Measurements from ENCODE around the gene F5.

Gene F5

GRCh38 chr1:169586395-169587255 is at the start of gene F5:
Gene F5 (minus strand): TSS chr1:169586481. CDS start chr1:169586386, 95 bp downstream.
- Mint-ChIP-seq H3K27ac (peak within 1 kb of the TSS; percentile 96), H3K4me1 (peaks cover 74% of the 10 kb centered on the region), H3K4me3 (peak within 1 kb of the TSS; percentile 90), H3K36me3 (ENCODE audit: low read depth) (peaks cover 25% of the 10 kb centered on the region), H3K9me3 (no peaks in the 10 kb centered on the region), H3K27me3 (no peaks in the 10 kb centered on the region)
- ATAC-seq, result peak; percentile 89
- DNase-seq, result peak; percentile 77

- no peak overlapping the region for H3K4me3 Mint-ChIP-seq
- H3K27ac Mint-ChIP-seq, result no peak overlapping the region
- no peak for ATAC-seq
- peaks cover 34% of the 10 kb centered on the region for H3K9me3 Mint-ChIP-seq
- H3K27me3 Mint-ChIP-seq, result no peaks in the 10 kb centered on the region
- H3K4me1 Mint-ChIP-seq, result peaks cover 22% of the 10 kb centered on the region
- H3K36me3 Mint-ChIP-seq (ENCODE audit: low read depth), result peaks cover 13% of the 10 kb centered on the region
- DNase-seq, result no peak
These were observed 48.6 kb upstream of the F5 start for GRCh38 chr1:169634877-169635276.

GRCh38 chr1:169634145-169634544 is 47.9 kb upstream of the F5 start:
- H3K27me3 Mint-ChIP-seq, result no peaks in the 10 kb centered on the region
- H3K9me3 Mint-ChIP-seq, result peaks cover 30% of the 10 kb centered on the region
- H3K4me3 Mint-ChIP-seq, result no peak overlapping the region
- H3K27ac Mint-ChIP-seq, result no peak overlapping the region
- ATAC-seq (no peak), DNase-seq (no peak)
- peaks cover 26% of the 10 kb centered on the region for H3K4me1 Mint-ChIP-seq
- peaks cover 13% of the 10 kb centered on the region for H3K36me3 Mint-ChIP-seq (ENCODE audit: low read depth)

- no peak for DNase-seq
- peaks cover 41% of the 10 kb centered on the region for H3K4me1 Mint-ChIP-seq
These were observed 45.0 kb upstream of the F5 start for GRCh38 chr1:169631249-169631648.

GRCh38 chr1:169630006-169630405 is 43.7 kb upstream of the F5 start, which contains the start of gene SELP:
Gene SELP (minus strand): TSS chr1:169630124. CDS start chr1:169630074, 50 bp downstream.
- no peak for DNase-seq
- no peaks in the 10 kb centered on the region for H3K27me3 Mint-ChIP-seq
- no peak for ATAC-seq
- peaks cover 19% of the 10 kb centered on the region for H3K9me3 Mint-ChIP-seq
- H3K36me3 Mint-ChIP-seq (ENCODE audit: low read depth), result peaks cover 11% of the 10 kb centered on the region
- no peak within 1 kb of the TSS for H3K4me3 Mint-ChIP-seq
- H3K4me1 Mint-ChIP-seq, result peaks cover 54% of the 10 kb centered on the region
- no peak within 1 kb of the TSS for H3K27ac Mint-ChIP-seq

More at GRCh38 chr1:169631249-169631648, 45.0 kb upstream of the F5 start:
- H3K27me3 Mint-ChIP-seq, result no peaks in the 10 kb centered on the region
- H3K36me3 Mint-ChIP-seq (ENCODE audit: low read depth), result peaks cover 10% of the 10 kb centered on the region
- peaks cover 26% of the 10 kb centered on the region for H3K9me3 Mint-ChIP-seq
- no peak overlapping the region for H3K27ac Mint-ChIP-seq
- peak; percentile 28 for ATAC-seq
- H3K4me3 Mint-ChIP-seq, result no peak overlapping the region

- Mint-ChIP-seq H3K36me3 (ENCODE audit: low read depth) (peaks cover 3% of the 10 kb centered on the region), H3K9me3 (no peaks in the 10 kb centered on the region), H3K27me3 (no peaks in the 10 kb centered on the region), H3K4me1 (peaks cover 68% of the 10 kb centered on the region), H3K27ac (peak overlapping the region; percentile 80), H3K4me3 (peak overlapping the region; percentile 35)
- DNase-seq (no peak), ATAC-seq (no peak)
These were observed 38.6 kb upstream of the F5 start for GRCh38 chr1:169624912-169625311.

GRCh38 chr1:169624122-169624521 is 37.8 kb upstream of the F5 start:
- peaks cover 60% of the 10 kb centered on the region for H3K4me1 Mint-ChIP-seq
- DNase-seq, result no peak
- no peaks in the 10 kb centered on the region for H3K9me3 Mint-ChIP-seq
- H3K27me3 Mint-ChIP-seq, result no peaks in the 10 kb centered on the region
- peak overlapping the region; percentile 87 for H3K27ac Mint-ChIP-seq
- no peak for ATAC-seq
- H3K36me3 Mint-ChIP-seq (ENCODE audit: low read depth), result peaks cover 3% of the 10 kb centered on the region
- H3K4me3 Mint-ChIP-seq, result no peak overlapping the region

GRCh38 chr1:169623132-169623926 is 37.0 kb upstream of the F5 start:
- Mint-ChIP-seq H3K4me1 (peaks cover 54% of the 10 kb centered on the region), H3K27ac (peak overlapping the region; percentile 87), H3K9me3 (no peaks in the 10 kb centered on the region), H3K27me3 (no peaks in the 10 kb centered on the region), H3K36me3 (ENCODE audit: low read depth) (peaks cover 3% of the 10 kb centered on the region), H3K4me3 (peak overlapping the region; percentile 32)
- no peak for DNase-seq
- ATAC-seq, result peak; percentile 90

GRCh38 chr1:169620565-169620964 is 34.3 kb upstream of the F5 start:
- no peak overlapping the region for H3K4me3 Mint-ChIP-seq
- ATAC-seq (no peak), DNase-seq (no peak)
- H3K4me1 Mint-ChIP-seq, result peaks cover 41% of the 10 kb centered on the region
- no peaks in the 10 kb centered on the region for H3K9me3 Mint-ChIP-seq
- H3K27ac Mint-ChIP-seq, result no peak overlapping the region
- no peaks in the 10 kb centered on the region for H3K36me3 Mint-ChIP-seq (ENCODE audit: low read depth)
- no peaks in the 10 kb centered on the region for H3K27me3 Mint-ChIP-seq

- no peaks in the 10 kb centered on the region for H3K36me3 Mint-ChIP-seq (ENCODE audit: low read depth)
- H3K27ac Mint-ChIP-seq, result no peak overlapping the region
- no peaks in the 10 kb centered on the region for H3K27me3 Mint-ChIP-seq
- H3K9me3 Mint-ChIP-seq, result no peaks in the 10 kb centered on the region
- H3K4me3 Mint-ChIP-seq, result no peak overlapping the region
- peaks cover 23% of the 10 kb centered on the region for H3K4me1 Mint-ChIP-seq
- no peak for DNase-seq
- no peak for ATAC-seq
These were observed 32.1 kb upstream of the F5 start for GRCh38 chr1:169618367-169618766.

- Mint-ChIP-seq H3K27me3 (no peaks in the 10 kb centered on the region), H3K4me1 (peaks cover 18% of the 10 kb centered on the region), H3K9me3 (no peaks in the 10 kb centered on the region), H3K4me3 (no peak overlapping the region), H3K27ac (no peak overlapping the region), H3K36me3 (ENCODE audit: low read depth) (no peaks in the 10 kb centered on the region)
- ATAC-seq (no peak), DNase-seq (no peak)
These were observed 29.5 kb upstream of the F5 start for GRCh38 chr1:169615803-169616202.

- ATAC-seq (no peak), DNase-seq (no peak)
- Mint-ChIP-seq H3K9me3 (peaks cover 3% of the 10 kb centered on the region), H3K27ac (no peak overlapping the region), H3K36me3 (ENCODE audit: low read depth) (no peaks in the 10 kb centered on the region), H3K4me1 (peaks cover 19% of the 10 kb centered on the region), H3K4me3 (no peak overlapping the region), H3K27me3 (no peaks in the 10 kb centered on the region)
These were observed 24.6 kb upstream of the F5 start for GRCh38 chr1:169610858-169611257.

GRCh38 chr1:169610108-169610507 is 23.8 kb upstream of the F5 start:
- H3K4me1 Mint-ChIP-seq, result peaks cover 23% of the 10 kb centered on the region
- DNase-seq (no peak), ATAC-seq (no peak)
- H3K4me3 Mint-ChIP-seq, result no peak overlapping the region
- no peaks in the 10 kb centered on the region for H3K27me3 Mint-ChIP-seq
- H3K9me3 Mint-ChIP-seq, result peaks cover 3% of the 10 kb centered on the region
- no peak overlapping the region for H3K27ac Mint-ChIP-seq
- no peaks in the 10 kb centered on the region for H3K36me3 Mint-ChIP-seq (ENCODE audit: low read depth)

- DNase-seq, result no peak
- Mint-ChIP-seq H3K27me3 (no peaks in the 10 kb centered on the region), H3K36me3 (ENCODE audit: low read depth) (no peaks in the 10 kb centered on the region), H3K9me3 (peaks cover 3% of the 10 kb centered on the region), H3K4me3 (no peak overlapping the region), H3K27ac (no peak overlapping the region), H3K4me1 (peaks cover 37% of the 10 kb centered on the region)
- ATAC-seq, result no peak
These were observed 21.9 kb upstream of the F5 start for GRCh38 chr1:169608226-169608625.

Measured in activated naive CD8-positive, alpha-beta T cell treated with anti-CD3 and anti-CD28 coated beads, Interleukin-2, amount 50 U/mL, for 24 hours (primary cell).